Mesodermal cell (in vitro differentiated cells): ENCODE measurements around the gene S1PR3.
A peak's percentile ranks its signal among the peaks of the same experiment; 100 is the strongest.

Experiments used
- H3K27ac ChIP-seq: 2 replicates; pipeline ENCODE4 v1.7.0; 2013; ENCODE audit warnings: mild to moderate bottlenecking, low read depth, low read length, moderate library complexity; ENCODE audit not compliant: severe bottlenecking
- H3K36me3 ChIP-seq: 2 replicates; pipeline ENCODE4 v1.7.1; 2013; ENCODE audit warnings: mild to moderate bottlenecking, low read length, moderate library complexity; ENCODE audit not compliant: control insufficient read depth, insufficient read depth
- H3K4me1 ChIP-seq: one replicate; pipeline ENCODE4 v1.7.1; 2013; ENCODE audit warnings: mild to moderate bottlenecking, low read length; ENCODE audit not compliant: insufficient read depth, control insufficient read depth, poor library complexity, severe bottlenecking
- H3K4me3 ChIP-seq: 2 replicates; pipeline ENCODE4 v1.7.0; 2013; ENCODE audit warnings: low read length, control low read depth, mild to moderate bottlenecking; ENCODE audit not compliant: insufficient read depth, poor library complexity, severe bottlenecking; ENCODE audit errors: extremely low read depth
- H3K9me3 ChIP-seq: 2 replicates; pipeline ENCODE4 v1.7.1; 2013; ENCODE audit warnings: mild to moderate bottlenecking, low read length, moderate library complexity; ENCODE audit not compliant: control insufficient read depth
- WGBS, 2 experiments: methylation state at CpG; one replicate each; pipeline ENCODE4 v1.1.5; 2013; ENCODE audit warnings: missing lambda C conversion rate in 2 of 2; ENCODE audit not compliant: insufficient coverage in 2 of 2; 5-methylcytosine and 5-hydroxymethylcytosine counted together

S1PR3 gene

GRCh38 chr9:89022001-89022759 is 30.9 kb downstream of the S1PR3 start:
- H3K27ac ChIP-seq = peak overlapping the region; percentile 57
- no peaks in the 10 kb centered on the region for H3K9me3 ChIP-seq
- no peak overlapping the region for H3K4me3 ChIP-seq
- no peaks in the 10 kb centered on the region for H3K36me3 ChIP-seq
- WGBS, 2 experiments = 80 to 85% methylated on average over 9 to 12 of the region's 15 CpGs
- H3K4me1 ChIP-seq = peaks cover 21% of the 10 kb centered on the region

GRCh38 chr9:89022902-89023301 is 31.6 kb downstream of the S1PR3 start:
- no peaks in the 10 kb centered on the region for H3K9me3 ChIP-seq
- H3K4me1 ChIP-seq = peaks cover 21% of the 10 kb centered on the region
- peak overlapping the region; percentile 57 for H3K27ac ChIP-seq
- no peaks in the 10 kb centered on the region for H3K36me3 ChIP-seq
- 71 to 86% methylated on average over 1 to 2 of the region's 2 CpGs for WGBS, 2 experiments
- no peak overlapping the region for H3K4me3 ChIP-seq

GRCh38 chr9:89023740-89024139 is 32.5 kb downstream of the S1PR3 start:
- H3K27ac ChIP-seq = no peak overlapping the region
- no peak overlapping the region for H3K4me3 ChIP-seq
- H3K36me3 ChIP-seq = no peaks in the 10 kb centered on the region
- whole genome bisulfite sequencing, 2 experiments = 85 to 100% methylated on average over 1 to 2 of the region's 3 CpGs
- H3K4me1 ChIP-seq = peaks cover 21% of the 10 kb centered on the region
- no peaks in the 10 kb centered on the region for H3K9me3 ChIP-seq

- Histone ChIP-seq H3K36me3 (no peaks in the 10 kb centered on the region), H3K9me3 (no peaks in the 10 kb centered on the region), H3K27ac (no peak overlapping the region), H3K4me1 (peaks cover 21% of the 10 kb centered on the region), H3K4me3 (no peak overlapping the region)
- WGBS, 2 experiments = 71 to 100% methylated on average over 1 of the region's 4 CpGs
These were observed 33.5 kb downstream of the S1PR3 start for GRCh38 chr9:89024727-89025126.

- Histone ChIP-seq H3K36me3 (no peaks in the 10 kb centered on the region), H3K4me3 (no peak overlapping the region), H3K27ac (no peak overlapping the region), H3K9me3 (no peaks in the 10 kb centered on the region), H3K4me1 (peaks cover 21% of the 10 kb centered on the region)
These were observed 34.3 kb downstream of the S1PR3 start for GRCh38 chr9:89025553-89025952.

- H3K36me3 ChIP-seq = no peaks in the 10 kb centered on the region
- WGBS, 2 experiments = 80 to 95% methylated on average over 2 of the region's 3 CpGs
These were observed 35.6 kb downstream of the S1PR3 start for GRCh38 chr9:89026876-89027275.

GRCh38 chr9:89029788-89030187 is 38.5 kb downstream of the S1PR3 start:
- Histone ChIP-seq H3K27ac (no peak overlapping the region), H3K4me3 (no peak overlapping the region), H3K9me3 (no peaks in the 10 kb centered on the region), H3K36me3 (no peaks in the 10 kb centered on the region), H3K4me1 (peaks cover 3% of the 10 kb centered on the region)

More at GRCh38 chr9:89026876-89027275, 35.6 kb downstream of the S1PR3 start:
- no peaks in the 10 kb centered on the region for H3K9me3 ChIP-seq
- H3K27ac ChIP-seq = no peak overlapping the region
- H3K4me3 ChIP-seq = no peak overlapping the region
- peaks cover 14% of the 10 kb centered on the region for H3K4me1 ChIP-seq

- 94 to 100% methylated on average over 1 to 3 of the region's 5 CpGs for WGBS, 2 experiments
- no peak overlapping the region for H3K4me3 ChIP-seq
- H3K9me3 ChIP-seq = no peaks in the 10 kb centered on the region
- H3K27ac ChIP-seq = no peak overlapping the region
- H3K36me3 ChIP-seq = no peaks in the 10 kb centered on the region
- no peaks in the 10 kb centered on the region for H3K4me1 ChIP-seq
These were observed 40.9 kb downstream of the S1PR3 start for GRCh38 chr9:89032173-89032572.

- no peaks in the 10 kb centered on the region for H3K9me3 ChIP-seq
- H3K27ac ChIP-seq = no peak overlapping the region
- H3K36me3 ChIP-seq = no peaks in the 10 kb centered on the region
- no peaks in the 10 kb centered on the region for H3K4me1 ChIP-seq
- H3K4me3 ChIP-seq = no peak overlapping the region
- WGBS, 2 experiments = 70 to 77% methylated on average over 3 of the region's 5 CpGs
These were observed 41.4 kb downstream of the S1PR3 start for GRCh38 chr9:89032661-89033060.

- no peaks in the 10 kb centered on the region for H3K36me3 ChIP-seq
- no peaks in the 10 kb centered on the region for H3K9me3 ChIP-seq
- no peak overlapping the region for H3K27ac ChIP-seq
- H3K4me3 ChIP-seq = no peak overlapping the region
- no peaks in the 10 kb centered on the region for H3K4me1 ChIP-seq
- 95 to 100% methylated on average over 5 to 6 of the region's 8 CpGs for WGBS, 2 experiments
These were observed 45.1 kb downstream of the S1PR3 start for GRCh38 chr9:89036383-89036782.

- Histone ChIP-seq H3K4me1 (no peaks in the 10 kb centered on the region), H3K4me3 (no peak overlapping the region), H3K36me3 (no peaks in the 10 kb centered on the region), H3K27ac (no peak overlapping the region), H3K9me3 (no peaks in the 10 kb centered on the region)
- 100% methylated on average over 1 of the region's 3 CpGs for WGBS, 2 experiments
These were observed 45.6 kb downstream of the S1PR3 start for GRCh38 chr9:89036891-89037290.
